ENCODE results near the gene NCKAP5. TPM values are rescaled to one million over a fixed set of nuclear protein-coding genes. Genes with fewer than 3 reads are reported as not detected.

The NCKAP5 gene
- total and polyA plus RNA-seq, 10 donors: 0.39 to 6.0 (median 3.3) TPM

DNA sequence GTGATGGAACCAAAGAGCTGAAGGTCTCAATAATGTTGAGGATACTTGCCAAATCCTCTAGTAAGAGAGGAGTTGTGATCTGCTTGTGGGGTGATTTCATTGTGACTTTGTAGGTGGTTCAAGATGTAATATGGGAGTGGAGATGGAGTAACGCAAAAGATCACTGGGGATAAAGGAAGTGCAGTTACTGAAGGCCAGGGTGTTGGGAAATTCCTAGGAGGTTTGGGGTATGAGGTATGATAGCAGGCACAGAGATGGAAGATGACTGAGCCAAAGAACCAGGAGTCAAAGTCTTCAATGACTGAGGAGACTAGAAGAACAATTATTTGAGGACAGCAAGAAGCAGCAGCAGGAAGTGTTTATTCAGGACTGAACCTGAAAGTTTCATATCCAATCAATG, 222.6 kb downstream of the NCKAP5 start:
- H3K4me3 ChIP-seq: no peak overlapping the region
- intact Hi-C loops (cut with DNase I; ENCODE audit: low total_unique reads): no loop called here
- WGBS, 5 donors: 83 to 100% (median 92%) methylated on average over 1 of the region's 1 CpG

GRCh38 chr2:133344849-133345248, 223.4 kb downstream of the NCKAP5 start:
- H3K36me3 ChIP-seq: no peaks in the 10 kb centered on the region
- no peak overlapping the region for H3K4me3 ChIP-seq
- intact Hi-C loops (cut with DNase I; ENCODE audit: low total_unique reads): no loop called here
- H3K9me3 ChIP-seq: no peaks in the 10 kb centered on the region
- WGBS, 5 donors: 79 to 90% (median 87%) methylated on average over 6 of the region's 6 CpGs
- no peak overlapping the region for H3K27ac ChIP-seq
- TF ChIP-seq POLR2AphosphoS5 (IDR thresholded peaks at IDR 0.05) (no peak), CTCF (IDR thresholded peaks at IDR 0.05 in 8 of 11, conservative IDR thresholded peaks at IDR 0.05 in 3 of 11) (no peak), POLR2A (IDR thresholded peaks at IDR 0.05) (no peak)
- H3K4me1 ChIP-seq: no peaks in the 10 kb centered on the region
- no peaks in the 10 kb centered on the region for H3K27me3 ChIP-seq (replicated peaks in 1 of 7)
- DNase-seq: no peak

More for the DNA sequence above, 222.6 kb downstream of the NCKAP5 start:
- Histone ChIP-seq H3K36me3 (no peaks in the 10 kb centered on the region), H3K27ac (no peak overlapping the region), H3K4me1 (no peaks in the 10 kb centered on the region), H3K27me3 (replicated peaks in 1 of 7) (no peaks in the 10 kb centered on the region), H3K9me3 (no peaks in the 10 kb centered on the region)
- no peak for DNase-seq
- TF ChIP-seq POLR2AphosphoS5 (IDR thresholded peaks at IDR 0.05) (no peak), POLR2A (IDR thresholded peaks at IDR 0.05) (no peak), CTCF (IDR thresholded peaks at IDR 0.05 in 8 of 11, conservative IDR thresholded peaks at IDR 0.05 in 3 of 11) (no peak)

DNA sequence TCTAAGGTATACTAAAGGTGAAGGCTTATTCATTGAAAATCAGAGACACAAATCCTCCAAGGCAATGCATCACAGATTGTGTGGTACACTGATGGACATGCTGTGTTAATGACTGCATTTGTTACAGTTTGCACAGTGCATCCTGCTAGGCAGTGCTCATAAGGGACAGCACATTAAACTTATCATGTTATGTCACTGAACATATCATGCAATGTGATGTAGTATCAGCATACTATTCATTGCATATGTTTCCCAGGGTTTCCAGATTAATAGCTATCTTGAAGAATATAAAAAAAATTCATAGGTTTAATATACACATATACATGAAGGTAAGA, 225.3 kb downstream of the NCKAP5 start:
- intact Hi-C loops (cut with DNase I; ENCODE audit: low total_unique reads): no loop called here
- no peak for DNase-seq
- H3K27me3 ChIP-seq (replicated peaks in 1 of 7): no peaks in the 10 kb centered on the region
- H3K27ac ChIP-seq: no peak overlapping the region
- H3K9me3 ChIP-seq: no peaks in the 10 kb centered on the region
- H3K4me3 ChIP-seq: no peak overlapping the region
- no peaks in the 10 kb centered on the region for H3K36me3 ChIP-seq
- no peaks in the 10 kb centered on the region for H3K4me1 ChIP-seq
- TF ChIP-seq POLR2A (IDR thresholded peaks at IDR 0.05): no peak
- TF ChIP-seq POLR2AphosphoS5 (IDR thresholded peaks at IDR 0.05): no peak
- TF ChIP-seq CTCF (IDR thresholded peaks at IDR 0.05 in 8 of 11, conservative IDR thresholded peaks at IDR 0.05 in 3 of 11): no peak

- 68 to 73% (median 70%) methylated on average over 2 of the region's 2 CpGs for WGBS, 5 donors
- Histone ChIP-seq H3K9me3 (no peaks in the 10 kb centered on the region), H3K4me1 (no peaks in the 10 kb centered on the region), H3K36me3 (no peaks in the 10 kb centered on the region), H3K27me3 (replicated peaks in 1 of 7) (no peaks in the 10 kb centered on the region), H3K27ac (no peak overlapping the region), H3K4me3 (no peak overlapping the region)
- intact Hi-C loops (cut with DNase I; ENCODE audit: low total_unique reads): no loop called here
- DNase-seq: no peak
- TF ChIP-seq POLR2AphosphoS5 (IDR thresholded peaks at IDR 0.05): no peak
- TF ChIP-seq POLR2A (IDR thresholded peaks at IDR 0.05): no peak
- no peak for TF ChIP-seq CTCF (IDR thresholded peaks at IDR 0.05 in 8 of 11, conservative IDR thresholded peaks at IDR 0.05 in 3 of 11)
Measured at GRCh38 chr2:133342286-133343017, 225.8 kb downstream of the NCKAP5 start.

All from spleen (tissue), 11 donors.